GM12873 (cell line): ENCODE results near the gene ZCWPW2.

ENCODE experiments used
- CTCF ChIP-seq: IDR thresholded peaks from 2 replicates; pipeline ENCODE4 v1.5.1; 2012; ENCODE audit warnings: low read depth, mild to moderate bottlenecking, moderate library complexity, low read length, control low read depth; ENCODE audit not compliant: insufficient read depth; ENCODE audit errors: missing control alignments

Gene ZCWPW2

GRCh38 chr3:28386049-28386448 is 37.5 kb downstream of the ZCWPW2 start:
- no peak for TF ChIP-seq CTCF

- TF ChIP-seq CTCF, result no peak
Observed at GRCh38 chr3:28388978-28389377, 40.5 kb downstream of the ZCWPW2 start.

GRCh38 chr3:28399206-28399605 is 50.7 kb downstream of the ZCWPW2 start:
- no peak for TF ChIP-seq CTCF

GRCh38 chr3:28406241-28406640 is 57.7 kb downstream of the ZCWPW2 start:
- no peak for TF ChIP-seq CTCF

GRCh38 chr3:28449398-28449797 is 100.9 kb downstream of the ZCWPW2 start:
- no peak for TF ChIP-seq CTCF

GRCh38 chr3:28462866-28463265 is 114.3 kb downstream of the ZCWPW2 start:
- TF ChIP-seq CTCF, result no peak

- TF ChIP-seq CTCF, result no peak
Observed at GRCh38 chr3:28467414-28467813, 118.9 kb downstream of the ZCWPW2 start.
